GM10266 (cell line): ENCODE data around the gene APBA1.

Experiments used
- DNase-seq: peaks from one replicate; pipeline ENCODE4 v3.0.0; 2012; ENCODE audit errors: extremely low spot score
- CTCF ChIP-seq: IDR thresholded peaks from 2 replicates; pipeline ENCODE4 v1.5.1; 2012; ENCODE audit warnings: mild to moderate bottlenecking, low read depth; ENCODE audit not compliant: control insufficient read depth, insufficient read depth; ENCODE audit errors: missing control alignments

Gene APBA1

GRCh38 chr9:69580582-69581214 is 91.5 kb downstream of the APBA1 start:
- DNase-seq, result no peak
- TF ChIP-seq CTCF, result no peak

GRCh38 chr9:69579760-69580581 is 92.2 kb downstream of the APBA1 start:
- TF ChIP-seq CTCF, result no peak
- no peak for DNase-seq

GRCh38 chr9:69579032-69579758 is 93.0 kb downstream of the APBA1 start:
- no peak for DNase-seq
- no peak for TF ChIP-seq CTCF

- DNase-seq, result no peak
- TF ChIP-seq CTCF, result no peak
Measured at GRCh38 chr9:69578026-69578425, 94.1 kb downstream of the APBA1 start.

- no peak for TF ChIP-seq CTCF
- DNase-seq, result no peak
Measured at GRCh38 chr9:69577123-69577522, 95.0 kb downstream of the APBA1 start.

GRCh38 chr9:69574057-69574456 is 98.1 kb downstream of the APBA1 start:
- DNase-seq, result no peak
- no peak for TF ChIP-seq CTCF
